Measurements from ENCODE around the gene TPI1. TPM values are rescaled to one million over a fixed set of nuclear protein-coding genes. Genes with fewer than 3 reads are reported as not detected.

Gene TPI1
- 100 to 1,000 TPM; 190 to 252 TPM for total RNA-seq
- 100 to 1,000 TPM; 540 to 547 TPM for polyA plus RNA-seq

- Histone ChIP-seq H3K4me3 (ENCODE audit: low read depth in 1 of 3, low read length in 3 of 3) (peak within 1 kb of the TSS; percentile 81 to 95 (median 91)), H3K36me3 (ENCODE audit: control insufficient read depth in 4 of 4, insufficient read depth in 3 of 4, low read depth in 1 of 4, low read length in 3 of 4) (peaks cover 4 to 35% (median 15%) of the 10 kb centered on the region in 4 donors), H3K27ac (ENCODE audit: low read depth in 1 of 2, low read length in 2 of 2) (peak within 1 kb of the TSS; percentile 96 to 99), H3K4me1 (ENCODE audit: control insufficient read depth in 4 of 4, insufficient read depth in 4 of 4, low read length in 3 of 4) (peaks cover 3 to 45% (median 40%) of the 10 kb centered on the region in 4 donors), H3K27me3 (ENCODE audit: control insufficient read depth in 4 of 4, insufficient read depth in 4 of 4, low read length in 3 of 4) (no peaks in the 10 kb centered on the region), H3K9ac (ENCODE audit: low read depth in 1 of 2, low read length in 2 of 2) (peak within 1 kb of the TSS; percentile 66 to 81), H3K9me3 (ENCODE audit: control insufficient read depth in 4 of 4, low read length in 3 of 4) (no peaks in the 10 kb centered on the region)
- peak; percentile 89 for DNase-seq (ENCODE audit: low spot score)
- WGBS = under 1% methylated on average over 86 of the region's 86 CpGs
- TF ChIP-seq SP1 (IDR thresholded peaks at IDR 0.05) = peak; percentile 4
- TF ChIP-seq NR2F2 (IDR thresholded peaks at IDR 0.05) = no peak
- TF ChIP-seq RXRA (IDR thresholded peaks at IDR 0.05) = no peak
- TF ChIP-seq REST (IDR thresholded peaks at IDR 0.05) = peak; percentile 92
- TF ChIP-seq HNF4A (conservative IDR thresholded peaks at IDR 0.05) = peak; percentile 17 to 29
- TF ChIP-seq YY1 (IDR thresholded peaks at IDR 0.05) = peak; percentile 93
- peak; percentile 94 for TF ChIP-seq TAF1 (conservative IDR thresholded peaks at IDR 0.05)
Observed at GRCh38 chr12:6867413-6868210, at the start of gene TPI1. TPI1 (plus strand) TSS chr12:6867531; CDS start chr12:6867567, 36 bp downstream.

- no peaks in the 10 kb centered on the region for H3K36me3 ChIP-seq (ENCODE audit: control insufficient read depth in 4 of 4, insufficient read depth in 3 of 4, low read depth in 1 of 4, low read length in 3 of 4)
- H3K9me3 ChIP-seq (ENCODE audit: control insufficient read depth in 4 of 4, low read length in 3 of 4) = no peaks in the 10 kb centered on the region
- no peaks in the 10 kb centered on the region for H3K27me3 ChIP-seq (ENCODE audit: control insufficient read depth in 4 of 4, insufficient read depth in 4 of 4, low read length in 3 of 4)
- TF ChIP-seq REST (IDR thresholded peaks at IDR 0.05) (no peak), EGR1 (IDR thresholded peaks at IDR 0.05; ENCODE audit: low read depth in 2 of 2) (no peak), HNF4G (IDR thresholded peaks at IDR 0.05) (no peak), RXRA (IDR thresholded peaks at IDR 0.05) (no peak), NR2F2 (IDR thresholded peaks at IDR 0.05) (no peak), ZBTB33 (IDR thresholded peaks at IDR 0.05) (no peak), TAF1 (conservative IDR thresholded peaks at IDR 0.05) (no peak), FOXA1 (IDR thresholded peaks at IDR 0.05) (no peak), RAD21 (IDR thresholded peaks at IDR 0.05) (no peak), MAX (IDR thresholded peaks at IDR 0.05) (no peak), FOXA2 (IDR thresholded peaks at IDR 0.05) (no peak), YY1 (IDR thresholded peaks at IDR 0.05) (no peak), HNF4A (conservative IDR thresholded peaks at IDR 0.05) (no peak), GABPA (IDR thresholded peaks at IDR 0.05 in 1 of 2, conservative IDR thresholded peaks at IDR 0.05 in 1 of 2) (no peak), JUND (IDR thresholded peaks at IDR 0.05) (no peak), ATF3 (IDR thresholded peaks at IDR 0.05) (no peak), SP1 (IDR thresholded peaks at IDR 0.05) (no peak)
- TF ChIP-seq, protein P1, sequence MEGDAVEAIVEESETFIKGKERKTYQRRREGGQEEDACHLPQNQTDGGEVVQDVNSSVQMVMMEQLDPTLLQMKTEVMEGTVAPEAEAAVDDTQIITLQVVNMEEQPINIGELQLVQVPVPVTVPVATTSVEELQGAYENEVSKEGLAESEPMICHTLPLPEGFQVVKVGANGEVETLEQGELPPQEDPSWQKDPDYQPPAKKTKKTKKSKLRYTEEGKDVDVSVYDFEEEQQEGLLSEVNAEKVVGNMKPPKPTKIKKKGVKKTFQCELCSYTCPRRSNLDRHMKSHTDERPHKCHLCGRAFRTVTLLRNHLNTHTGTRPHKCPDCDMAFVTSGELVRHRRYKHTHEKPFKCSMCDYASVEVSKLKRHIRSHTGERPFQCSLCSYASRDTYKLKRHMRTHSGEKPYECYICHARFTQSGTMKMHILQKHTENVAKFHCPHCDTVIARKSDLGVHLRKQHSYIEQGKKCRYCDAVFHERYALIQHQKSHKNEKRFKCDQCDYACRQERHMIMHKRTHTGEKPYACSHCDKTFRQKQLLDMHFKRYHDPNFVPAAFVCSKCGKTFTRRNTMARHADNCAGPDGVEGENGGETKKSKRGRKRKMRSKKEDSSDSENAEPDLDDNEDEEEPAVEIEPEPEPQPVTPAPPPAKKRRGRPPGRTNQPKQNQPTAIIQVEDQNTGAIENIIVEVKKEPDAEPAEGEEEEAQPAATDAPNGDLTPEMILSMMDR (IDR thresholded peaks at IDR 0.05; ENCODE audit: low read depth, low read length, missing input control) = no peak
- H3K27ac ChIP-seq (ENCODE audit: low read depth in 1 of 2, low read length in 2 of 2) = peak overlapping the region in 1 of 2 donors; percentile 72
- 85% methylated on average over 20 of the region's 20 CpGs for WGBS
- H3K9ac ChIP-seq (ENCODE audit: low read depth in 1 of 2, low read length in 2 of 2) = no peak overlapping the region
- peak overlapping the region in 1 of 3 donors; percentile 4 for H3K4me3 ChIP-seq (ENCODE audit: low read depth in 1 of 3, low read length in 3 of 3)
- peaks cover 0 to 38% (median 28%) of the 10 kb centered on the region in 4 donors for H3K4me1 ChIP-seq (ENCODE audit: control insufficient read depth in 4 of 4, insufficient read depth in 4 of 4, low read length in 3 of 4)
- DNase-seq (ENCODE audit: low spot score) = no peak
Observed at GRCh38 chr12:6817662-6818157, 49.6 kb upstream of the TPI1 start.

All from liver (tissue), 9 donors.